Inflammatory macrophage (primary cell): ENCODE measurements around the gene ATP1A4.

Experiments
- DNase-seq, 2 donors: peaks; one replicate each; pipeline ENCODE4 v3.0.0-alpha.2; 2020 to 2022

The ATP1A4 gene

GRCh38 chr1:160148121-160148520, 3.3 kb upstream of the ATP1A4 start:
- no peak for DNase-seq

GRCh38 chr1:160149233-160149632, 2.2 kb upstream of the ATP1A4 start:
- DNase-seq = no peak

GRCh38 chr1:160149716-160150115, 1.7 kb upstream of the ATP1A4 start:
- DNase-seq = no peak

GRCh38 chr1:160154790-160155189, 3.4 kb downstream of the ATP1A4 start:
- peak; percentile 48 for DNase-seq

- DNase-seq = no peak
Measured at GRCh38 chr1:160156361-160156760, 5.0 kb downstream of the ATP1A4 start.

- DNase-seq = no peak
Measured at GRCh38 chr1:160157174-160157573, 5.8 kb downstream of the ATP1A4 start.

- no peak for DNase-seq
Measured at GRCh38 chr1:160158031-160158430, 6.6 kb downstream of the ATP1A4 start.

GRCh38 chr1:160158534-160158933, 7.1 kb downstream of the ATP1A4 start:
- no peak for DNase-seq

- no peak for DNase-seq
Measured at GRCh38 chr1:160159846-160160245, 8.4 kb downstream of the ATP1A4 start.

- DNase-seq = peak; percentile 31 to 67
Measured at GRCh38 chr1:160161965-160162705, 10.7 kb downstream of the ATP1A4 start.

GRCh38 chr1:160162931-160163330, 11.5 kb downstream of the ATP1A4 start:
- peak; percentile 66 to 69 for DNase-seq

- DNase-seq = peak; percentile 23 to 42
Measured at GRCh38 chr1:160163615-160164014, 12.2 kb downstream of the ATP1A4 start.

GRCh38 chr1:160164121-160164520, 12.7 kb downstream of the ATP1A4 start:
- no peak for DNase-seq

GRCh38 chr1:160166166-160166868, 14.9 kb downstream of the ATP1A4 start:
- peak; percentile 77 to 88 for DNase-seq

- no peak for DNase-seq
Measured at GRCh38 chr1:160167056-160167455, 15.7 kb downstream of the ATP1A4 start.

- peak; percentile 15 to 24 for DNase-seq
Measured at GRCh38 chr1:160167580-160167979, 16.2 kb downstream of the ATP1A4 start.

GRCh38 chr1:160168016-160168415, 16.6 kb downstream of the ATP1A4 start:
- peak in 1 of 2 donors; percentile 14 for DNase-seq

- DNase-seq = no peak
Measured at GRCh38 chr1:160168609-160169369, 17.4 kb downstream of the ATP1A4 start.

- peak; percentile 34 to 37 for DNase-seq
Measured at GRCh38 chr1:160169553-160170399, 18.4 kb downstream of the ATP1A4 start.

GRCh38 chr1:160171354-160171753, 20.0 kb downstream of the ATP1A4 start:
- DNase-seq = no peak

GRCh38 chr1:160171980-160172379, 20.6 kb downstream of the ATP1A4 start:
- no peak for DNase-seq

- DNase-seq = no peak
Measured at GRCh38 chr1:160177231-160177630, 25.8 kb downstream of the ATP1A4 start.
